GM18858 (cell line): ENCODE measurements around the gene RNASE9.
"Not testable (repeated sequence)": the region's sequence is repeated elsewhere in the genome, so short reads cannot be mapped to it uniquely, and the experiment has no call there.

Experiments used
- ATAC-seq: cut with Tn5 transposase; IDR thresholded peaks from one replicate; pipeline ENCODE4 v1.9.1; 2021; ENCODE audit not compliant: unreplicated experiment

The RNASE9 gene

GRCh38 chr14:20578325-20578724, 17.5 kb upstream of the RNASE9 start:
- ATAC-seq, result no peak

DNA sequence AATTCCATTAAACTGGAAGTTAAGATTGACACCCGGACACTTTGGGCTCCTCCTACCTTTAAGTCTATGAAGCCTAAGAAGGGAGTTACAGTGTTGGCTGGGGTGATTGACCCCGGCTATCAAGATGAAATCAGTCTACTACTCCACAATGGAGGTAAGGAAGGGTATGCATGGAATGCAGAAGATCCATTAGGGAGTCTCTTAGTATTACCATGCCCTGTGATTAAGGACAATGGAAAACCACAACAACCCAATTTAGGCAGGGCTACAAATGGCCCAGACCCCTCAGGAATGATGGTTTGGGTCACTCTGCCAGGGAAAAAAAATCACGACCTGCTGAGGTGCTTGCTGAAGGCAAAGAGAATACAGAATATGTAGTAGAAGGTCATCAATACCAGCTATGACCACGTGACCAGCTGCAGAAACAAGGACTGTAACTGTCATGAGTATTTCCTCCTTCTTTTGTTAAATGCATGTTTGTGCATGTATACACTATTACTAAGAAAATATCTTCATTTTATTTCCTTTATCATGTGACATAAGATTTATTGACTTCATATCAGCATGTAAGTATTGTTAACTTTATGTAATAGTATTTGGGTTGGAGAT, 11.6 kb upstream of the RNASE9 start:
- ATAC-seq, result not testable (repeated sequence)

DNA sequence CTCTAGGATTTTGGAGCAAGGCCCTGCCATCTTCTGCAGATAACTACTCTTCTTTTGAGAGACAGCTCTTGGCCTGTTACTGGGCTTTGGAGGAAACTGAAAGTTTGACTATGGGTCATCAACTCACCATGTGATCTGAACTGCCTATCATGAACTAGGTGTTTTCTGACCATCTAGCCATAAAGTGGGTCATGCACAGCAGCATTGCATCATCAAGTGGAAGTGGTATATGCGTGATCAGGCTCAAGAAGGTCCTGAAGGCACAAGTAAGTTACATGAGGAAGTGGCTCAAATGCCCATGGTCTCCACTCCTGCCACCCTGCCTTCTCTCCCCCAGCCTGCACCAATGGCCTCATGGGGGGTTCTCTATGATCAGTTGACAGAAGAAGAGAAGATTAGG, 9.9 kb upstream of the RNASE9 start:
- ATAC-seq, result not testable (repeated sequence)

DNA sequence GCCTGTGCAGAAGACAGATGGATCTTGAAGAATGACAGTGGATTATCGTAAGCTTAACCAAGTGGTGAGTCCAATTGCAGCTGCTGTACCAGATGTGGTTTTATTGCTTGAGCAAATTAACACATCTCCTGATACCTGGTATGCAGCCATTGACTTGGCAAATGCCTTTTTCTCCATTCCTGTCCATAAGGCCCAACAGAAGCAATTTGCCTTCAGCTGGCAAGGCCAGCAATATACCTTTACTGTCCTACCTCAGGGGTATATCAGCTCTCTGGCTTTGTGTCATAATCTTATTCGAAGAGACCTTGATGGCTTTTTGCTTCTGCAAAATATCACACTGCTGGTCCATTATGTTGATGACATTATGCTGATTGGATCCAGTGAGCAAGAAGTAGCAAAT, 9.0 kb upstream of the RNASE9 start:
- not testable (repeated sequence) for ATAC-seq

DNA sequence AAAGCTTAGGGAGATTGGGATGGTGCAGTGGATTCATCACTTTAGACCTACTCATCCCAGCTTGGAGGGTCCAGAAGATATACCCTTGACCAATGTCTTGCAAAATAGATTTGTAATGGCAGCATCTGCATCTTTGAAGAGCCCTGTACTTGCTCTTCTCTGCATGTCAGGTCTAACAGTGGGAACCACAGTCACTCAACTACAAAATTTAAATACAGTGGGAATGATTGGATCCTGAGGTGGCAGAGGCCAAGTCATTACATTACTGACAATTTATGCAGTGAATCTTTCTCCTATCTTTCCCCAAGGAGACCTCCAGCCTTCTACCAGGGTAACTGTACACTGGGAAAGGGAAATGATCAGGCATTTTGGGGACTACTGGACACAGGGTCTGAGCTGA, 8.2 kb upstream of the RNASE9 start:
- ATAC-seq, result no peak

DNA sequence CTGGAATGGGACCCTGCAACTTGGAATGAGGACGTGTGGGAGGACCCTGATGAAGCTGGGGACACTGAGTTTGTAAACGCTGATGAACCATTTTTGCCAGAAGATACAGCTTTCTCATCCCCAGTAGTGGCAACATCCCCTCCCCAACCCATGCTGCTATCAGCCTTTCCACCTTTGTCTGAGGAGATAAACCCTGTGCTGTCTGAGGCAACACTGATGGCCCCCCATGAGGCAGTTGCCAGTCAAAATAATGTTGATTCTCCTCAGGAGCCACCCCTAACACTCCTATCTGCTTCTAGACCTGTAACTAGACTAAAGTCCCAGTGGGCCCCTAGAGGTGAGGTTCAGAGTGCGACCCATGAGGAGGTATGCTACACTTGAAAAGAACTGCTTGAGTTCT, 7.5 kb upstream of the RNASE9 start:
- ATAC-seq, result no peak

DNA sequence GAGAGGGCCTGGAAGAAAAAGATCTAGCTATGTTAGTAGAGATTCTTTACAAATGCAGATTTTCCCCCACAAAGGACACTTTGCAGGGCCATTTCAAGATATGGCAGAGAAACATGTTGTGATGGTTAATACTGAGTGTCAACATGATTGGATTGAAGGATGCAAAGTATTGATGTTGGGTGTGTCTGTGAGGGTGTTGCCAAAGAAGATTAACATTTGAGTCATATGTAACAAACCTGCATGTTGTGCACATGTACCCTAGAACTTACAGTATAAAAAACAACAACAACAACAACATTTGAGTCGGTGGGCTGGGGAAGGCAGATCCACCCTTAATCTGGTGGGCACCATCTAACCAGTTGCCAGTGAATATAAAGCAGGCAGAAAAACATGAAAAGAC, 6.4 kb upstream of the RNASE9 start:
- ATAC-seq, result not testable (repeated sequence)

DNA sequence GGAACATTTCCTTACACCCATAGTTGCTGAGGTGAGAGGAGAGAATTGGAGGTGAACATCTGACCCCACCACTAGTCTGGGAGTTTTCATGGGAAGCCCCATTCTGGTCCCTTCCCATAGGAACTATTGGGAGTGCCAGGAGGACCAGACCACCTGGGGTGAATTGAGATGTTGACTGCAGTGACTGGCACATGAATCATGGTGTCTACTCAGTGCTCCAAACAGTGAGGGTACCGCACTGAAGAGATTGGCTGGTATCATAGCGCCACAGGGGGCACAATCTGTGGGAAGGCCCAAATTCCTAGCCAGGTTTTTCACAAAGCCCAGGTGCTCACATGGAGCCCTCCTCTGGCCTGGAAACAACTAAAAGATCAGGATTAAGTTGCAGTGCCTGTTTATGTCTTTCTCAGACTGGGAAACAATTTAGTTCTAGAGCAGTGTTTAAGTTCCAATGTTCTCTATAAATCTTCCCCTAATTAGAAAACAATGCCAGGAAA, 3.7 kb upstream of the RNASE9 start:
- no peak for ATAC-seq

DNA sequence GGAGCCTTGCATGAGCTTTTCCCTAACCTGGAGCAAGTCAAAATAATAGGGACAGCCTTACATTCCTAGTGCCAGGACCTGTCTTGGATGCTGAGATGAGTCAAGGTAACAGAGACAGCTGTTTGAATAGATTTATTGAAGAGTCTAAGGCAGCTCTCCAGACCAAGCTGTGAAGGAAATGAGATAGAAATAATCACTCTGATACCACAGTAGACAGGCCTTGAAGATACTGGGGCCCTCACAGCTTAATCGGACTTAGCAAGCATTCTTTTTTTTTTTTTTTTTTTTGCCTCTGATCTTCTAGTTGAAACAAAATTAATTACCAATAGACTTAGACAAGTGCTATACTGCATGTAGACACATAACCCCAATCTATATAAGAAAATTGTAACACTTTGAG, 3.1 kb upstream of the RNASE9 start:
- no peak for ATAC-seq

DNA sequence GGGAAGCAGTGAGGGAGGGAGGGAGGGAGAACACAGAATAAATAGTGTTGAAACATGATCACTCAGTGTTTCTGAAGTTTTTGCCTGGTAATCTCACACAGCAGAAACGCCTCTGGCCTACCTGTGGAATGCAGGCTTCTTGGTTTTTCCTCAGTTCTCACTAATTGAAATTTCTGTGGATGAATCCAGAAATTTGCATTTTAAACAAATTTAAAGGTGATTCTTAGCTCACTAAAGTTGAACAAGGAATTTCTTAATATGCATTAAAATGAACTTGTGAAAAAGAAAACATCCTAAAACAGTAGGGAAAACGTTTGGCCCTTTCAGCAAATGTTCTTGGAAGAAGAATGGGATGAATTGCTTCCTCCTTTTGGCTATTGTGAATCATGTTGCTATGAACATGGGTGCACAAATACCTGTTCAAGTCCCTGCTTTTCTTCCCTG, 1.4 kb downstream of the RNASE9 start:
- ATAC-seq, result no peak

DNA sequence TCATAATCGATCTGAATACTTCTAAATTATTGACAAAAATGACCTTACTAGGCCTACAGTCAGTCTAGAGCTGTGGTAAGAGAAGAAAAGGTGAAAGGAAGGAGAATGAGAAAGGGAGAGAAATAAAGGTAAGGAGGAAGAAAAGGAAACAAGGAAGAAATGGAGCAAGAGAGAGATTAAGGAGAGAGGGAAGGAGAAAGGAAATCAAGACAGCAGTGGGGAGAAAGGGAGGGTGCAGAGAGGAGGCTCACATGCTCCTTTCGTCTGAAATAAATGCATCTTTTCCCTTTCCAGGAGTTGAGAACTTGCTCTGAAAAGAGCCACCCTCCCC, 3.7 kb downstream of the RNASE9 start:
- no peak for ATAC-seq

DNA sequence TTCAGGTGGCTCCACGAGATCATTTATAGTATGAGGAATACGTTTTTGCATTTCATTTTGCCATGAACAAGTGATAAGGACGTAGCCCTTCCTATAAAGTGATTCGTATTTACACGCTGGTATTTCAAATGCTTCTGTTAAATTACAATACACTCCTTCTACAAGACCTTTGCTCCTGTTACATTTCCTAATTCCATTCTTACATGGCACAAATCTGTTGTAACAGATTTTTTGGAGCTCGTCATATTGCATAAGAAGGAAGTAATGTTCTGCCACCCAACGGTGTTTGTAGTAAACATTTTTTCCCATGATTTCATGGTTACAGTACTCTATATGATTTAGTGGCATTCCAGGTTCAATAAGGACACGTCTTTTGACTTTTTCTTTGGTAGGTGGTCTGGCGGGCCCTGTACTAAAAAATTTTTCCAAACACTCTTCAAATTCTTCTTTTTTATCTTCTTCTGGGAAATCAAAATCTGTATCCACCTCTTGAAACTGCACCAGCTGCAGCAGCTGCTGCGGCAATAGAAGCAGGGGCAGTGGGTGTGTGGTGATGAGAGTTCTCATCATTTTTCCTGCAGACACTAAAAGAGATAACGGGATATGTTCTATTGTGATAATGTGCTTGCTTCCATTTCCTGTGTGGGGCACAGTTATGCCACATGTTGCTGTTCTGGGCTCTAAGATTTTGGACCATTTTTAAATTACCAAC, 4.2 kb downstream of the RNASE9 start:
- ATAC-seq, result no peak

- ATAC-seq, result no peak
These were observed 5.0 kb downstream of the RNASE9 start for GRCh38 chr14:20555845-20556244.

GRCh38 chr14:20553024-20553423, 7.8 kb downstream of the RNASE9 start:
- ATAC-seq, result no peak

GRCh38 chr14:20551606-20552005, 9.2 kb downstream of the RNASE9 start:
- ATAC-seq, result no peak

- ATAC-seq, result no peak
These were observed 9.9 kb downstream of the RNASE9 start for GRCh38 chr14:20550926-20551325.

- ATAC-seq, result no peak
These were observed 12.3 kb downstream of the RNASE9 start for GRCh38 chr14:20548414-20549158.

DNA sequence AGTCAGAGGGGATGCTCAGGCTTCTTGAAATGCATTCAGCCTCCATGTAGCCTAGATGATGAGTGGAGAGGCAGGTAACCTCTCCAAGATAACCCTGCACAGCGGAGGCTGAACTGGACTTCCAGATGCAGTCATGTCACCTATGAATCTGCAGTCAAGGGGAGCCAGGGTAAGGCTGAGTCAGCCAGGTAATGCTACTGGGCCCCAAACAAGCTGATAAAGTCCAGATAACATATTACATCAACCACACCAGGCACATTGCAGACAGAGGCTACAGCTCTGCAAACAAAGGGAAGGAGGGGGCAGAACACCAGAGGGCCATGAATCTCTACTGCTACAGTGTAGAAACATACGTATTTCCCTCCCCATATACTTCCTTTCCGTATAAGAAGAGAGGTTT, 14.0 kb downstream of the RNASE9 start:
- ATAC-seq, result no peak

GRCh38 chr14:20539906-20540305, 20.9 kb downstream of the RNASE9 start:
- no peak for ATAC-seq

DNA sequence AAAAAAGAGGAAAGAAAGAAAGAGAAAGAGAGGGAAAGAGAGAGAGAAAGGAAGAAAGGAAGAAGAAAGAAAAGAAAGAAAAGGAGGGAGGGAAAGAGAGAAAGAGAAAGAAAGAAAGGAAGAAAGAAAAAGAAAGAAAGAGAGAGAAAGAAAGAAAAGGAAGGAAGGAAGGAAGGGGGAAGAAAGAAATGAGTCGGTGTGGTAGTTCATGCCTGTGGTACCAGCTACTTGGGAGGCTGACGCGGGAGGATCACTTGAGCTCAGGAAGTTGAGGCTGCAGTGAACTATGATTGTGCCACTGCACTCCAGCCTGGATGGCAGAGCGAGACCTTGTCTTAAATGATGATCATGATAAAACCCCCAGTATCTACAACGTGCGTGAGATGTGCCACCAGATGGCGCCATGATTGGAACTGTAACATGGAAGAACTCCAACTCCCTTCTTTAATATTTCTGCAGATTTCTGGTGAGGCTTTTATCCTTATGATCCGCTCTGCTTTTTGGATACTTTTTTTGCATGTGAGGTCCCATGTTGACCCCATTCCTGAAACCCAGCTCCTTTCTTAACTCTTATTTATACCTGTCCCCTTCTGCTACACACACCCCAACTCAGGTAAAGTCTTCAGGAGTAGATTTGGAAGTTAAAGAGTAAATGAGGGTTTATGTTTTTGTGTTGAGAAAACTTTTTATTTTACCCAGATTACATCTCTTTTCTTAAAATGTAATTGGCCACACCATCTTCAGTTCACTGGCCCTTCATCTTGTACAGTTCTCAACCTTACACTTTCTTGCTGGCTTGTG, 29.9 kb downstream of the RNASE9 start:
- ATAC-seq, result no peak

GRCh38 chr14:20529806-20530205, 31.0 kb downstream of the RNASE9 start:
- ATAC-seq, result no peak
